Chondrocyte (in vitro differentiated cells): Measurements from ENCODE around the gene SLC25A25. TPM values are rescaled to one million over a fixed set of nuclear protein-coding genes. Genes with fewer than 3 reads are reported as not detected.
A peak's percentile ranks its signal among the peaks of the same experiment; 100 is the strongest.
"Not testable (repeated sequence)": the region's sequence is repeated elsewhere in the genome, so short reads cannot be mapped to it uniquely, and the experiment has no call there.

Experiments
- DNase-seq: peaks from one replicate; pipeline ENCODE4 v3.0.0; 2021; ENCODE audit warnings: mixed read lengths, low spot score
- H3K27ac Mint-ChIP-seq: one replicate; pipeline ENCODE4 v1.8.0; 2021; ENCODE audit warnings: mild to moderate bottlenecking, moderate library complexity, mixed read lengths; ENCODE audit not compliant: unreplicated experiment
- H3K27me3 Mint-ChIP-seq: 2 replicates; pipeline ENCODE4 v1.8.0; 2021; ENCODE audit warnings: low read depth, mixed read lengths
- H3K36me3 Mint-ChIP-seq: 2 replicates; pipeline ENCODE4 v1.8.0; 2021; ENCODE audit warnings: low read depth, mixed read lengths
- H3K4me1 Mint-ChIP-seq: 2 replicates; pipeline ENCODE4 v1.8.0; 2021; ENCODE audit warnings: low read depth, mild to moderate bottlenecking, mixed read lengths
- H3K4me3 Mint-ChIP-seq: one replicate; pipeline ENCODE4 v1.8.0; 2021; ENCODE audit warnings: mild to moderate bottlenecking, moderate library complexity, mixed read lengths; ENCODE audit not compliant: unreplicated experiment
- H3K9me3 Mint-ChIP-seq: 2 replicates; pipeline ENCODE4 v1.8.0; 2021; ENCODE audit warnings: low read depth, mixed read lengths
- total RNA-seq: library from RNA; stranded (reverse); gene quantifications from 3 replicates; pipeline ENCODE4 v1.2.1, GENCODE V29; 2021
- TF ChIP-seq, protein P1 (sequence below): fragments of 200-600 bp; sonication (generic); IDR thresholded peaks from 2 replicates; pipeline ENCODE4 v1.5.0; 2021; ENCODE audit warnings: antibody characterized with exemption, mild to moderate bottlenecking, moderate library complexity

Gene SLC25A25
- total RNA-seq, 1 donor from 2014 or later, result 17.6 TPM

DNA sequence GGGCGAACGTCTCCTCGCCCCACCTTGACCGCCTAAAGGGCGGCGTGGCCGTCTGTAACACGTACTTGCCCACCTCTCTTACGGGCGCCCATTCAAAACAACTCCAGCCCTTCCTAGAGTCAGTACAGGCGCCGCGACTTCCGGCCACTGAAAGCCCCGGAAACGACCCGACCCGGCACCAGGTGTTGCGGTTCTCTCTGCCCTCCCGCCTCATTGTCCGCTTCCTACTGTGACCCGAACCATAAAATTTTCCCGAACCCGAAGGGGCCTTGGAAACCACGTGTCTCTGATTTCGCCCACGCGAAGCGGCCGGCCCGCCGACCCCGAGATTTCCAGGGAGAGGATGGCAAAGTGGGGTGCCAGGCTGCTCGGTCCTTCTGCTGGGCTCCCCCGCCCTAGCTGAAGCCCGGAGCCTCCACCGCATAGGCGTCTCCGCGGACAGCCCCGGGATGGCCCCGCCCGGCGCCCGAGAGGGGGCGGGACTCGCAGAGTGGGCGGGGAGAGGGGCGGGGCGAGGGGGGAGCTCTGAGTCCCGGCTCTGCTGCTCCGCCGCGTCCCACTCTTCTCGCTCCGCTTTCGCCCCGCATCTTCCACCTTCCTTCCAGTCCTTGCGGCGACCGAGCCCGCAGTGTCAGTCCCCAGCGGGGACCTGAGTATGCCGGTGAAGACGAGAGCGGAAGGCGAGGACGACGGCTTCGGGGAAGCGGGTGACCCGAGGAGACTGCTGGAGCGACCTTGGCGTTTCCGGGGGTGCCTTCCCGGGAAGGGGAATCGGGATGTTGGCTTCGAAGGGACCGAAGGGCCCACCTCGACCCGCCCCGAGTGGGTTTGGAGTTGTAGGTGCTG lies 60.2 kb downstream of the SLC25A25 start:
- Mint-ChIP-seq H3K27me3 (peaks cover 9% of the 10 kb centered on the region), H3K4me1 (peaks cover 36% of the 10 kb centered on the region), H3K4me3 (peak overlapping the region; percentile 97), H3K9me3 (no peaks in the 10 kb centered on the region), H3K36me3 (no peaks in the 10 kb centered on the region), H3K27ac (peak overlapping the region; percentile 97)
- peak; percentile 93 for DNase-seq
- TF ChIP-seq, protein P1, sequence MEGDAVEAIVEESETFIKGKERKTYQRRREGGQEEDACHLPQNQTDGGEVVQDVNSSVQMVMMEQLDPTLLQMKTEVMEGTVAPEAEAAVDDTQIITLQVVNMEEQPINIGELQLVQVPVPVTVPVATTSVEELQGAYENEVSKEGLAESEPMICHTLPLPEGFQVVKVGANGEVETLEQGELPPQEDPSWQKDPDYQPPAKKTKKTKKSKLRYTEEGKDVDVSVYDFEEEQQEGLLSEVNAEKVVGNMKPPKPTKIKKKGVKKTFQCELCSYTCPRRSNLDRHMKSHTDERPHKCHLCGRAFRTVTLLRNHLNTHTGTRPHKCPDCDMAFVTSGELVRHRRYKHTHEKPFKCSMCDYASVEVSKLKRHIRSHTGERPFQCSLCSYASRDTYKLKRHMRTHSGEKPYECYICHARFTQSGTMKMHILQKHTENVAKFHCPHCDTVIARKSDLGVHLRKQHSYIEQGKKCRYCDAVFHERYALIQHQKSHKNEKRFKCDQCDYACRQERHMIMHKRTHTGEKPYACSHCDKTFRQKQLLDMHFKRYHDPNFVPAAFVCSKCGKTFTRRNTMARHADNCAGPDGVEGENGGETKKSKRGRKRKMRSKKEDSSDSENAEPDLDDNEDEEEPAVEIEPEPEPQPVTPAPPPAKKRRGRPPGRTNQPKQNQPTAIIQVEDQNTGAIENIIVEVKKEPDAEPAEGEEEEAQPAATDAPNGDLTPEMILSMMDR, result peak; percentile 9

DNA sequence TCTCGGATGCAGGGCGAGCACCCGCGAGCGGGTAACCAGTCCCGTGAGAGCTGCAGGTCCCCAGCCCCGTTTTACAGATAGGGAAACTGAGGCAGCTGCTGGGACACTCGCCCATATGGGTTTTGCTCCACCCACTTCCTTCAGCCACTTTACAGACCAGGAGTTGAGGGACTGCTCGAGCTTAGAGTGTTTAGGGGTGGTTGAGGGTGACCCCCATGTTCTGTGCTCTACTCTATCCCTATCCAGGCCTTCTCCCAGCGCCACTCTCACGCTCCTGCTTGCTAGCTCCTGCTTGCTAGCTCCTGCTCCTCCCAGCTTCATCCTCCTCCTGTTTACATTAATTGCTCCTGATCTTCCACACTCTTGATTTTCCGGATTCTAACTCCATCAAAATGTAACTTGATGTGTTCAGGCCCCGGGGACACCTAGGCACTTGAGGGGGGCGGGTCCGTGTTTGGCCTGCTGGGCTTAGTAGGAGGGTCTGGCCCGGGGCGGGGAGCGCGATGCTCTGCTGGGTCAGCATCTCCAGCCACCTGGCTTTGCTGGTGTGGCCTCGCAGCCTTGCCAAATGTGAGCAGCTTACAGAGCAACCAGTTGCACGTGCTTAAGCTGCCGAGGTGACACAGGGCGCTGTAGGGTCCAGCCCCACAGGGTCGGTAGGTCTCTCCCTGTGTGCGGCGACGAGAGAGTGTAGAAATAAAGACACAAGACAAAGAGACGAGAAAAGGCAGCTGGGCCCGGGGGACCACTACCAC lies 61.0 kb downstream of the SLC25A25 start:
- H3K4me1 Mint-ChIP-seq, result peaks cover 36% of the 10 kb centered on the region
- H3K9me3 Mint-ChIP-seq, result peaks cover 7% of the 10 kb centered on the region
- H3K27me3 Mint-ChIP-seq, result peaks cover 17% of the 10 kb centered on the region
- peak; percentile 93 for DNase-seq
- peak overlapping the region; percentile 97 for H3K4me3 Mint-ChIP-seq
- no peak overlapping the region for H3K27ac Mint-ChIP-seq
- TF ChIP-seq, protein P1, result no peak
- H3K36me3 Mint-ChIP-seq, result peaks cover 2% of the 10 kb centered on the region

DNA sequence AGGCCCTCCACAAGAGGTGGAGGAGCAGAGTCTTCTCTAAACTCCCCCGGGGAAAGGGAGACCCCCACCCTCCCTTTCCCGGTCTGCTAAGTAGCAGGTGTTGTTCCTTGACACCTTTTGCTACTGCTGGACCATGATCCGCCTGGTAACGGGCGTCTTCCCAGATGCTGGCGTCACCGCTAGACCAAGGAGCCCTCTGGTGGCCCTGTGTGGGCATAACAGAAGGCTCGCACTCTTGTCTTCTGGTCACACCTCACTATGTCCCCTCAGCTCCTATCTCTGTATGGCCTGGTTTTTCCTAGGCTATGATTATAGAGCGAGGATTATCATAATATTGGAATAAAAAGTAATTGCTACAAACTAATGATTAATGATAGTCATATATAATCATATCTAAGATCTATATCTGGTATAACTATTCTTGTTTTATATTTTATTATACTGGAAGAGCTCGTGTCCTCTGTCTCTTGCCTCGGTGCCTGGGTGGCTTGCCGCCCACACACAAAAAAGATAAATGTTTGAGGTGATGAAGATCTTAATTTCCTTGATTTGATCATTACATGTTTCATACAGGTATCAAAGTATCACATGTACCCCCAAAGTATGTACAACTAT lies 62.1 kb downstream of the SLC25A25 start:
- peak; percentile 25 for DNase-seq
- peaks cover 34% of the 10 kb centered on the region for H3K4me1 Mint-ChIP-seq
- not testable (repeated sequence) for H3K27ac Mint-ChIP-seq, H3K4me3 Mint-ChIP-seq, H3K36me3 Mint-ChIP-seq, H3K9me3 Mint-ChIP-seq
- H3K27me3 Mint-ChIP-seq, result peaks cover 25% of the 10 kb centered on the region
- TF ChIP-seq, protein P1, result peak; percentile 75

- H3K4me3 Mint-ChIP-seq, H3K9me3 Mint-ChIP-seq, H3K27ac Mint-ChIP-seq, H3K36me3 Mint-ChIP-seq: not testable (repeated sequence)
- peaks cover 31% of the 10 kb centered on the region for H3K27me3 Mint-ChIP-seq
- peak; percentile 55 for DNase-seq
- peaks cover 28% of the 10 kb centered on the region for H3K4me1 Mint-ChIP-seq
Measured at GRCh38 chr9:128130651-128131050, 62.6 kb downstream of the SLC25A25 start.

- not testable (repeated sequence) for H3K36me3 Mint-ChIP-seq, H3K27ac Mint-ChIP-seq, H3K9me3 Mint-ChIP-seq, H3K4me3 Mint-ChIP-seq
- peak; percentile 46 for DNase-seq
- peaks cover 32% of the 10 kb centered on the region for H3K27me3 Mint-ChIP-seq
- H3K4me1 Mint-ChIP-seq, result peaks cover 21% of the 10 kb centered on the region
Measured at GRCh38 chr9:128131346-128131745, 63.3 kb downstream of the SLC25A25 start.

GRCh38 chr9:128132139-128132538 lies 64.1 kb downstream of the SLC25A25 start:
- H3K4me3 Mint-ChIP-seq, result not testable (repeated sequence)

DNA sequence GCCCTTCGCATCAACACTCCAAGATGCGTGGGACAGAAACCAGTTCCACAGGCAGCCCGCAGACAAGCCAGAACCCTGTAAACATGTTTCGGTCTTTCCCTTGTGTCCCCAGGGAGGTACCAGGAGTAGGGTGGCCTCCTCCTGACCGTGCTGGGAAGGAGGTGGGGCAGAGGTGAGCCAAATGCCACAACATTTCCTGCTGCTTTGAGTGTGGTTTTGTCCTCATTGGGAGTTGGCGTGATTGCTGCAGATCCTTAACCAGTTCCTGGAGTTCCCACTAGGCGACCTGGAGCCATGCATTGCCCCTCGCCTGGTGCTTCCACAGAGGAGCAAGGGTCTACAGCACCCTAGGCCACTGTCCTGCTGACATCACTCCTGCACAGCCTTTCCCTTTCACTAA lies 67.5 kb downstream of the SLC25A25 start:
- peak; percentile 39 for DNase-seq
- not testable (repeated sequence) for H3K36me3 Mint-ChIP-seq, H3K4me3 Mint-ChIP-seq, H3K4me1 Mint-ChIP-seq, H3K27ac Mint-ChIP-seq, H3K9me3 Mint-ChIP-seq
- H3K27me3 Mint-ChIP-seq, result peaks cover 34% of the 10 kb centered on the region

More at GRCh38 chr9:128132139-128132538, 64.1 kb downstream of the SLC25A25 start:
- DNase-seq, H3K9me3 Mint-ChIP-seq, H3K27ac Mint-ChIP-seq, H3K36me3 Mint-ChIP-seq: not testable (repeated sequence)
- H3K4me1 Mint-ChIP-seq, result peaks cover 16% of the 10 kb centered on the region
- H3K27me3 Mint-ChIP-seq, result peaks cover 33% of the 10 kb centered on the region
